KOPT-K1 (cell line): ENCODE results near the gene KLK10.
"Not testable (repeated sequence)": the region's sequence is repeated elsewhere in the genome, so short reads cannot be mapped to it uniquely, and the experiment has no call there.

Experiments used
- H3K27ac ChIP-seq: fragments of 200-600 bp; sonication (generic); 2 replicates; pipeline ENCODE4 v1.5.1; 2016; ENCODE audit warnings: antibody characterized with exemption, mild to moderate bottlenecking, low read depth, low read length; ENCODE audit not compliant: poor library complexity, severe bottlenecking
- H3K36me3 ChIP-seq: fragments of 200-600 bp; sonication (generic); 2 replicates; pipeline ENCODE4 v1.5.1; 2017; ENCODE audit warnings: antibody characterized with exemption, mild to moderate bottlenecking, low read length, moderate library complexity; ENCODE audit not compliant: insufficient read depth
- H3K9me3 ChIP-seq: fragments of 200-600 bp; sonication (generic); 2 replicates; pipeline ENCODE4 v1.5.1; 2017; ENCODE audit warnings: antibody characterized with exemption, low read length, mild to moderate bottlenecking; ENCODE audit not compliant: insufficient read depth, poor library complexity, severe bottlenecking

Gene KLK10

GRCh38 chr19:50972795-50973376, 46.6 kb downstream of the KLK10 start:
- H3K36me3 ChIP-seq, result no peaks in the 10 kb centered on the region
- H3K9me3 ChIP-seq, result no peaks in the 10 kb centered on the region
- no peak overlapping the region for H3K27ac ChIP-seq

GRCh38 chr19:50969810-50970209, 49.7 kb downstream of the KLK10 start:
- H3K9me3 ChIP-seq, H3K27ac ChIP-seq, H3K36me3 ChIP-seq: not testable (repeated sequence)

GRCh38 chr19:50969413-50969760, 50.1 kb downstream of the KLK10 start, which contains the start of gene KLK6:
TSS of gene KLK6 (minus strand) at chr19:50969591. CDS start at chr19:50968104, 1,487 bp downstream.
- Histone ChIP-seq H3K9me3 (no peaks in the 10 kb centered on the region), H3K27ac (no peak within 1 kb of the TSS), H3K36me3 (no peaks in the 10 kb centered on the region)

GRCh38 chr19:50968716-50969412, 50.6 kb downstream of the KLK10 start:
- H3K9me3 ChIP-seq, result no peaks in the 10 kb centered on the region
- no peak overlapping the region for H3K27ac ChIP-seq
- H3K36me3 ChIP-seq, result no peaks in the 10 kb centered on the region

DNA sequence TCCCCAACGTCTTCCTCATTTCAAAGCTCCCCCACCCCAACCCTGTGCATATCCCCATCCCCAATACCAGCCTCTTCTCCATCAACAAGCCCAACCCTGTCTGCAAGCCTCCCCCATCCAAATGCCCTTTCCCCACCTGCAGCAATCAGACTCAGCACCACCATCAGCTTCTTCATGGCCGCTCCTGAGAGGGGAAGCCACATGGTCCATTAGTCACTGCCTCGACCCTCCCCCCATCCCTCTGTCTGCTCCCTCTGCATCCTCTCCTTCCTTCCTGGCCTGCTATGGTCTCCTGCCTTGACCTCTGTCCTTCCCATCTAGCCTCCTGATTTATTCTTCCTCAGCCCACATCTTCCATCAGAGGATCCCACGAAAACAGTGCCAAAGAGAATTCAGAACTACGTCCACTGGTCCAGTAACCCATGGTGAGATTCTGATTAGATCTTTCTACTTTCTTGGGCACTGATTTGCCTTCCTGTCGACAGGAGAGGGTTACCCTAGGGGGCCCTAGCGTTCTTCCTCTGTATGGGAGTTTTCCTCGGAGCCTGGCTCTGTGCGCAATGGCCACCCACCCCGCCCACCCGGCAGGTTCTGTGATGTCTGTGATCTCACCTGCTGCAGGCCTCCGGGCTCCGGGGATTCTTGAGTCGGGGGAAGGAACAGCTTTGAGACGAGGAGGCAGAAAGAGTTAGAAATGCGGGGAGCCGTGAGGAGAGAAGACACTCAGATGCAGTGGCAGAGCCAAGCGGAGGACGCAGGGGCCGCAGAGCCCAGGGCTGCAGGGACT, 51.4 kb downstream of the KLK10 start:
- H3K36me3 ChIP-seq, result no peaks in the 10 kb centered on the region
- H3K27ac ChIP-seq, result no peak overlapping the region
- no peaks in the 10 kb centered on the region for H3K9me3 ChIP-seq

DNA sequence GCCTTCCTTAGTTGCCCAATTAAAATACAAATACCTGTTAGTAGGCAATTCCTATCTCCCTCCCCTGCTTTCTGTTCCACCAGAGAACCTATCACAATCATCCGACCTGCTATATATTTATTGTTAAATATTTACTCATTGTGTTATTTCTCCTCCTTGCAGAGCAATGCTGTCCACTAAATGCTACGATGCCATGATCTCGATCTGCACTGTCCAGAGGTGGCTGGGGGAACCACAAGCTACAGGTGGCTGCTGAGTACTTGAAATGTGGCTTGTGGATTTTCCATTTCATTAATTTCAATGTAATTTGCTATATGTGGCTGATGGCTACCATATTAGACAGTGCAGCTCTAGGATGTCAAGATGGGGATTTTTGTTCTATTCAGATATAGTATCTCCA, 55.2 kb downstream of the KLK10 start:
- Histone ChIP-seq H3K27ac (no peak overlapping the region), H3K9me3 (no peaks in the 10 kb centered on the region), H3K36me3 (no peaks in the 10 kb centered on the region)

DNA sequence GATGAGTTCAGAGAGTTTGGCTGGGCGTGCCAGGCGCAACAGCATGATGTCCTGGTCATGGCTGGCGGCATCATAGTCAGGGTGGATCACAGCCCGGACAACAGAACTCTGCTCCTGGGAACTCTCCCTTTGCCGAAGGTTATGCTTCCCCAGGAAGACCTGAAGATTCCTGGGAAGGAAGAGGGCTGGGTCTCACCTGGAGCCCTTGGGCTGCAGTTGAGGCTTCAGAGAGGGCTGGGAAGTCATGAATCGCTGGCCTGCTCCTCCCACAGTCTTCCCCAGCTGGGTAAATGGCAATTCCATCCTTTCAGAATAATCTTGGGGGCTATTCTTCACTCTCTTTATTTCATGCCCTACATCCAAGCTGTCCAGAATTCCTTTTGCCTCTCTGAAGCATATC, 56.1 kb downstream of the KLK10 start:
- Histone ChIP-seq H3K9me3 (no peaks in the 10 kb centered on the region), H3K27ac (no peak overlapping the region)

More for the DNA sequence above, 56.1 kb downstream of the KLK10 start:
- no peaks in the 10 kb centered on the region for H3K36me3 ChIP-seq
